ENCODE measurements around the gene EPB41L5. TPM values are rescaled to one million over a fixed set of nuclear protein-coding genes. Genes with fewer than 3 reads are reported as not detected.
"Not testable (repeated sequence)": the region's sequence is repeated elsewhere in the genome, so short reads cannot be mapped to it uniquely, and the experiment has no call there.

The EPB41L5 gene
- total RNA-seq, 1 experiment from 2014 or later = 25.9 TPM

DNA sequence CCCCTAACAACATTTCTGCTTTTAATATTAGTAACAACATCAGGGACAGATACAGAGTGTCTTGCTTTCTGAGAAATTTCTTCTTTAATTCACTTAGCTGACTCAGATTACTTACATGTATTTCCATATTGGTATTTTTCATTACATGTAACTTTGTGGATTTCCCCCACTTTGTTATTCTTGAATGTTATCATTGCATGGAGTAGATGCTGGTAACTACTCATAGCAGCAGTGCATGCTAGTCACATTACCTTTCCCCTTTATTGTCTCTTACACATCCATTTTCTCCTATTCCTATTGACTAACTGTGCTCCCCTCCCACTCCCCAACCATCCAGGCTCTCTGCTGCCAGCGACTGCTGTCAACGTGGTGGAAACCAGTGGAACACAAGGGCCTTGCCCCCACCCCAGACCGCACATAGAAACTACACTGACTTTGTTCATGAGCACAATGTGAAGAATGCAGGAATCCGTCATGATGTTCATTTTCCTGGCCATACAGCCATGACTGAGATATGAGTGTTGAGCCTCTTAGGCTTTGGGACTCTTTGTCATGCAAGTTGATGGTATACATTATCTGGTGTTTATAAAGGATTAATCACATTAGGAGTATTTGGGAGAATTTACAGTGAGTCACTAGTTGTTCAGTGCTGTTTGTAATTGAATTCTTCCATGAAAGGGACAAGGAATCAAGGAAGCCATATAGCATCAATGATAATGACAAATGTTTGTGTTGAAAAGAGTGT lies 91.0 kb downstream of the EPB41L5 start:
- Histone ChIP-seq H3K4me3 (no peak overlapping the region), H3K9me3 (replicated peaks) (no peaks in the 10 kb centered on the region), H3K27ac (no peak overlapping the region), H3K27me3 (no peaks in the 10 kb centered on the region), H3K4me1 (peaks cover 13% of the 10 kb centered on the region), H3K36me3 (no peaks in the 10 kb centered on the region; the same call in none of the 2 replicates)
- DNase-seq = no peak

DNA sequence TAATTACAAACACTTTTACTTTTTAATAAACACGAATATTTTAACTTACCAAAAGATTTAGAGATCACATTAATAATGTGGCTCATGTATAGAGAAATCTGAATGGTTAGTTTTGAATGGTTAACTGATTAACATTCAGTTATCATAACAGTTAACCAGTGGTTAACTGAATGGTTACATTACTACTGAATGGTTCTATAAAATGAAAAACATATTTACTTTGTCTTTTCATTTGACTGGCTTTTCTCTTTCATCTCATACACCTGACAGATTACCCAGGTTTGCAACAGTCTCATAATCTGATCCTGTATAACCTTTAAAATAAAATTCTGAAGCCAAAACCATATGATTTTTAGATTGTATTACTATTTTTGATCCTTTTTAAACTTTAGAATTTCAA lies 91.9 kb downstream of the EPB41L5 start:
- no peak for DNase-seq
- no peak overlapping the region for H3K27ac ChIP-seq

DNA sequence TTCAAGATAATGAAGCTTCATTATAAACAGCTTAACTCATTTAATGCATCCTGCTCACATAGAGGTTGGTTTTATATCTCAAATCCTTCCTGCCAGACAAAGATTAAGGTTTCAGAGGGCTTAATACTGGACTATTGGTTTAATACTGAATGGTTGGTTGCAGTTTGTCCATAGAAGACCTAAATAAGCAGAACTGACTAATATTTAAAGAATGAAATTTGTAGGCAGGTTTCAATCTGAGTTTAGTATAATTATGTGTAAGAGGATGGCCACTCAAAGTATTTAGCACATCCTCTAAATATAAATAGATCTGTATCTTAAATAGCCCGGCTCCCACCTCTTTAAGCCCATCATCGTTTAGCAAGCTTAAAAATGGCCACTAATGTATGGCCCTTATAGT lies 92.5 kb downstream of the EPB41L5 start:
- Histone ChIP-seq H3K27ac (no peak overlapping the region), H3K4me3 (no peak overlapping the region), H3K9me3 (replicated peaks) (no peaks in the 10 kb centered on the region), H3K27me3 (no peaks in the 10 kb centered on the region), H3K36me3 (no peaks in the 10 kb centered on the region; the same call in none of the 2 replicates), H3K4me1 (peaks cover 19% of the 10 kb centered on the region)
- no peak for DNase-seq

More for the DNA sequence above, 91.9 kb downstream of the EPB41L5 start:
- no peaks in the 10 kb centered on the region; the same call in none of the 2 replicates for H3K36me3 ChIP-seq
- no peaks in the 10 kb centered on the region for H3K27me3 ChIP-seq
- peaks cover 19% of the 10 kb centered on the region for H3K4me1 ChIP-seq
- H3K9me3 ChIP-seq (replicated peaks) = no peaks in the 10 kb centered on the region
- no peak overlapping the region for H3K4me3 ChIP-seq

DNA sequence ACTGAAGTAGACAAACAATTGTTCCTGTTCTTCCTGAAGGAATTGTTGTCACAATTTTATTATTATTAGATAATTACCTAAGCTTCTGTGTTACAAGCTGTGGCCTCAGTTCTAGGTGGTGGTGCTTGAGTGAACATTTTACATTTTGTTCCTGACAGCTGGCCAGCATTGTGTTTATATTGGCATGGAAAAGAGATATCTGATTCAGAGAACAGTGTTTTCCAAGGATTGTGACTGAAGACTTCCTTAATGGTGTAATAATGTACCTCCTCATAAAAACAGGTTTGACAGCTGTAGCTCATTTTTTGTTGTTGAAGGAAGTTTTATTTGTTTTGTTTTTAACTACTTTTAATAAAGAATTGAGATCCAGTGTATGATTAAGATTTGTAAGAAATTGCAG lies 95.2 kb downstream of the EPB41L5 start:
- no peak overlapping the region for H3K27ac ChIP-seq

DNA sequence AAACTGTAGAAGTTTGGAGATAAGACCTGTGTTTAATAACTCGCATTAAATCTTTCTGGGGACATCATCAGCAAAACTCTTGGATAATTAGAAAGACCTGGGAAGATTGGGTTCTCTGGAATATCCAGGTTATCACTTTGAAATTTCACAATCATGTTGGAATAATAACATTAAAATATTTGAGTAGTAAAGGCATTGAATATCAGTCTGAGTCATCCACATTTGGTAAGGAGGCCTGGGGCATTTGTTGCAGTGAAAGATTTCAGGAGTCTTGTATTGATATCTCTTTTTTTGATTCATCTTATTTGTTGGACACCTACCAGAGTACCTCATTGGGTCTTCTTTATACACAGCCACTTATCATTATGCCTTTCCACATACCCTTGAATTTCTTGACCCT lies 95.9 kb downstream of the EPB41L5 start:
- no peaks in the 10 kb centered on the region for H3K9me3 ChIP-seq (replicated peaks)
- no peaks in the 10 kb centered on the region; the same call in 1 of the 2 replicates for H3K36me3 ChIP-seq
- H3K4me3 ChIP-seq = no peak overlapping the region
- H3K27ac ChIP-seq = no peak overlapping the region
- no peaks in the 10 kb centered on the region for H3K27me3 ChIP-seq
- no peak for DNase-seq
- peaks cover 19% of the 10 kb centered on the region for H3K4me1 ChIP-seq

More for the DNA sequence above, 95.2 kb downstream of the EPB41L5 start:
- Histone ChIP-seq H3K27me3 (no peaks in the 10 kb centered on the region), H3K36me3 (no peaks in the 10 kb centered on the region; the same call in 1 of the 2 replicates), H3K4me3 (no peak overlapping the region), H3K9me3 (replicated peaks) (no peaks in the 10 kb centered on the region), H3K4me1 (peaks cover 19% of the 10 kb centered on the region)
- peak; percentile 6 to 68 for DNase-seq

DNA sequence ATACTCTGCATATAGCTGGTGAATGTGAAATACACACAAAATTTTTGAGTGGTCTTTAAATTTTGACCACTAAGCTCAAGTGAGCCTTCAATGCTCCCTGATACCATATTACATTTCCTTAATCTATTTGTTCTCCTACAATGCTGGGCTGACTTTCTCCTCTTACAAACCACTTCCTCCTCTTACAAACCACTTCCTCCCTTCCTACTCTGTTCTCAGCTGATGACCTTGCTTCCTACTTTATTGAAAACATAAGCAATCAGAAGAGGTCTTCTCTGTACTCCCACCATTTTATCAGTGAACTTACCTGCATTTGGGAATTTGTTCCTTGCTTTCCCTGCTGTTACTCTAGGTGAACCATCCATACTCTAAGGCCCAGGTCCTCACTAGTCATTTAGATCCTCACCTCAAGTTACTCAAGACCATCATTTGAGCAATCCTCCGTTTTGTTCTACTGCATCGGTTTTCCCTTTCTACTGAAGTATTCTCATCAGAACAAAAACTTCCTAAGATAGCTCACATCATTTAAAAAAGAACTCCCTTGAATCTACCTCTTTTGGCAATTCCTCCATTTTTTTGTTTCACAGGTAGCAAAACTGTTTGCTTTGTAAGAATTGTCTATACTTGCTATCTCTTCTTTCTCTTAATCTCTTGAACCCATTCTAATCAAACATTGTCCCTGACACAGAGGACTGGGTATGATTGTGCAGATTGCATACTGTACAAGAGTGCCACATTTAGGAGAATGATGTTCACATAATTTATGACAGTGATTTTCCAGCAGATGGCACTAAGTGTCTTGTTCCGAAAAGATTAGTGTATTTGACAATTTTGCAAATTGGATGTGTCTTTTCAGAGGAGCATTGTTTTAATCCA lies 96.5 kb downstream of the EPB41L5 start:
- peaks cover 19% of the 10 kb centered on the region for H3K4me1 ChIP-seq
- DNase-seq = peak in 1 of 2 experiments; percentile 46
- no peaks in the 10 kb centered on the region for H3K9me3 ChIP-seq (replicated peaks)
- H3K27me3 ChIP-seq = no peaks in the 10 kb centered on the region
- no peak overlapping the region for H3K27ac ChIP-seq
- H3K36me3 ChIP-seq = no peaks in the 10 kb centered on the region; the same call in 1 of the 2 replicates
- H3K4me3 ChIP-seq = no peak overlapping the region

DNA sequence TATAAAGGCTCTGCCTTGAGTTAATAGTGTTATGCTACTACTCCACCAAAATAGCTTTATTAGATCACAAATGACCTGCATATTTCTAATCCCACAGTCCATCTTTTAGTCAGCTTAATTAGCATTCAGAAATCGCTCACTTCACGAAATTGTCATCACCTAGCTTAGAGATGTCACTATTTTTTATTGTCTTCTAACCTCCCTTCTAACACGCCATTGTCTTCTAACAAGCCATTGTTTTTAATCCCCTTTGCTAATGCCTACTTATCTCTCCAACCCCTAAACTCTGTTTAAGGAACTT lies 97.1 kb downstream of the EPB41L5 start:
- H3K36me3 ChIP-seq = no peaks in the 10 kb centered on the region

DNA sequence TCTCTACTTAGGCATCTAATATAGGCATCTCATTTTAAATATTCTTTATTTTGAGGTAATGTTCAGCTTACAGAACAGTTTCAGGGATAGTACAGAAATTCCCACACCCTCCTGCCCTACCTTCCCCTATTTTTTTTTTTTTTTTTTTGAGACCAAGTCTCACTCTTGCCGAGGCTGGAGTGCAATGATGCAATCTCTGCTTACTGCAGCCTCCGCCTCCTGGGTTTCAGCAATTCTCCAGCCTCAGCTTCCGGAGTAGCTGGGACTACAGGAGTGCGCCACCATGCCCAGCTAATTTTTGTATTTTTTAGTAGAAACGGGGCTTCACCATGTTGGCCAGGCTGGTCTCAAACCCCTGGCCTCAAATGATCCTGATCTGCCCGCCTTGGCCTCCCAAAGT lies 97.6 kb downstream of the EPB41L5 start:
- Histone ChIP-seq H3K27me3 (no peaks in the 10 kb centered on the region), H3K4me3 (no peak overlapping the region), H3K9me3 (replicated peaks) (no peaks in the 10 kb centered on the region), H3K27ac (no peak overlapping the region), H3K4me1 (peaks cover 19% of the 10 kb centered on the region), H3K36me3 (no peaks in the 10 kb centered on the region)
- no peak for DNase-seq

More for the DNA sequence above, 97.1 kb downstream of the EPB41L5 start:
- Histone ChIP-seq H3K27me3 (no peaks in the 10 kb centered on the region), H3K4me3 (no peak overlapping the region), H3K27ac (no peak overlapping the region), H3K4me1 (peaks cover 19% of the 10 kb centered on the region), H3K9me3 (replicated peaks) (no peaks in the 10 kb centered on the region)
- no peak for DNase-seq

DNA sequence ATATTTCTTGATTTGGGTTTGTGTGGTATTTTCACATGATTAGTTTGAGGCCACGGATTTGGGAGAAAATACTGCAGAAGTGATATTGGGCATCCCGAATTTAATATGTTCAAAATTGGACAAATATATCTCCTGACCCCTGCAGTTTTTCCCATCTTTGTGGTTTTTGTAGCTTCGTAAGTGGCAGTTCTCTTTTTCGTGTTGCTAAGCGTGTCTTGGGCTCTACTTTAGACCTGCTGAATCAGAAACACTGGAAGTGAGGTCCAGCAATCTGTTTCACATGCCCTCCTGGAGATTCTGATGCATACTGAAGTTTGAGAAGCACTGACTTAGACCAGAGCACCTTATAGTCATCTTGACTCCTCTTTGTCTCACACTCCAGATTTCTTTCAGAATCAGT lies 98.3 kb downstream of the EPB41L5 start:
- DNase-seq = no peak
- H3K36me3 ChIP-seq = no peaks in the 10 kb centered on the region
- H3K9me3 ChIP-seq (replicated peaks) = no peaks in the 10 kb centered on the region
- H3K27ac ChIP-seq = no peak overlapping the region
- peaks cover 19% of the 10 kb centered on the region for H3K4me1 ChIP-seq
- H3K27me3 ChIP-seq = no peaks in the 10 kb centered on the region
- no peak overlapping the region for H3K4me3 ChIP-seq

DNA sequence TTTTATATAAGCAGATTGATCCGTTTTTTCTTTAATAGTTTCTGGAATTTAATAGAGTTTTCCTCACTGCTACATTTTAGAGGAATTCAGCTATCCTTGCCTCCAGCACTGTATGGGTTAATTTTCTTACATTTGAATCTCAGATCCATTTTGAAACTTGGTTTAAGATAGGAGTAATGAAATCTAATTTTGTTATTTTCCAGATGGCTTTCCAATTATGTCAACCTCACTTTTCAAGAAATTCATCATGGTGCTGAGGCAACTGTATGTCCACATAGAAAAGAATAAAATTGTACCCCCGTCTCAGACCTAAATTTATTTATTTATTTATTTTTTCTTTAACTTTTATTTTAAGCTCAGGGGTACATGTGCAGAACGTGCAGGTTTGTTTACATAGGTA lies 105.1 kb downstream of the EPB41L5 start:
- H3K36me3 ChIP-seq = 0 out of 2 replicates have a peak, but pooled peaks cover 5% of the 10 kb centered on the region
- no peaks in the 10 kb centered on the region; the same call in 1 of the 2 replicates for H3K9me3 ChIP-seq (replicated peaks)
- no peak overlapping the region for H3K27ac ChIP-seq
- no peak for DNase-seq
- H3K27me3 ChIP-seq = no peaks in the 10 kb centered on the region
- H3K4me1 ChIP-seq = no peaks in the 10 kb centered on the region
- no peak overlapping the region for H3K4me3 ChIP-seq

DNA sequence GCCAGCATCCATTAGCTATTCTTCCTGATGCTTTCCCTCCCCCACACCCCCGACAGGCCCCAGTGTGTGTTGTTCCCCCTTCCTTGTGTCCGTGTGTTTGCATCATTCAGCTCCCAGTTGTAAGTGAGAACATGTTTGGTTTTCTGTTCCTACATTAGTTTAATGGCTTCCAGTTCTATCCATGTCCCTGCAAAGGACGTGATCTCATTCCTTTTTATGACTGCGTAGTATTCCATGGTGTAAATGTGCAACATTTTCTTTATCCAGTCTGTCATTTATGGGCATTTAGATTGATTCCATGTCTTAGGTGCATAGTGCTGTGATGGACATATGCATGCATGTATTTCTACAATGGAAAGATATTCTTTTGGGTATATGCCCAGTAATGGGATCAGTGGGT lies 105.6 kb downstream of the EPB41L5 start:
- H3K4me1 ChIP-seq = no peaks in the 10 kb centered on the region
- H3K9me3 ChIP-seq (replicated peaks) = no peaks in the 10 kb centered on the region; the same call in 1 of the 2 replicates
- H3K36me3 ChIP-seq = 0 out of 2 replicates have a peak, but pooled peaks cover 5% of the 10 kb centered on the region
- H3K27ac ChIP-seq = no peak overlapping the region
- no peak overlapping the region for H3K4me3 ChIP-seq
- no peak for DNase-seq
- H3K27me3 ChIP-seq = no peaks in the 10 kb centered on the region

DNA sequence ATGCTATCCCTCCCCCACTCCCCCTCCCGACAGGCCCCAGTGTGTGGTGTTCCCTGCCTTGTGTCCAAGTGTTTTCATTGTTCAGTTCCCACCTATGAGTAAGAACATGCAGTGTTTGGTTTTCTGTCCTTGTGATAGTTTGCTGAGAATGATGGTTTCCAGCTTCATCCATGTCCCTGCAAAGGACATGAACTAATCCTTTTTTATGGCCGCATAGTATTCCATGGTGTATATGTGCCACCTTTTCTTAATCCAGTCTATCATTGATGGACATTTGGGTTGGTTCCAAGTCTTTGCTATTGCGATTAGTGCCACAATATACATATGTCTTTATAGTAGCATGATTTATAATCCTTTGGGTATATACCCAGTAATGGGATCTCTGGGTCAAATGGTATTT lies 108.5 kb downstream of the EPB41L5 start:
- H3K4me1 ChIP-seq; H3K4me3 ChIP-seq; H3K27ac ChIP-seq; H3K27me3 ChIP-seq; H3K9me3 ChIP-seq (replicated peaks); H3K36me3 ChIP-seq; DNase-seq: not testable (repeated sequence)

DNA sequence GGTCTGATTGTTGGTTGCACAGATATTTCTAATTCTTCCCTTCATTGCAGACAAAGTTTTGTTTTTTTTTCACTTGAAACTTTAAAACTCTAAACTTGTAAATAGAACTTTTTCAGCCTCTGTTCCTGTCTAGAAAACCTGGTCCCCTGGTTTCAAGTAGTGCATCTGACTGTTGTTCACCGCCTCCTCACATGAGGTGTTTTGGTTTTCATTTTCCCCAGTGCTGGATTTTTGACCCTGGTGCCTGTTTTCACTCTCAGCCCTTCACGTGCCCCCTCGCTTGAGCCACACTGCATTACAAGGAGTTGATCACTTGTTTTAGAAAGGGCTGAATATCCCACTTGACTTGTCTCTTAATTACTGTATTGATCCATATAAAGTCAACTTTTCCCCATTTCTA lies 110.2 kb downstream of the EPB41L5 start:
- H3K36me3 ChIP-seq = 0 out of 2 replicates have a peak, but pooled peaks cover 5% of the 10 kb centered on the region
- H3K4me1 ChIP-seq = no peaks in the 10 kb centered on the region
- H3K27ac ChIP-seq = no peak overlapping the region
- no peaks in the 10 kb centered on the region; the same call in 1 of the 2 replicates for H3K9me3 ChIP-seq (replicated peaks)
- no peak for DNase-seq
- no peaks in the 10 kb centered on the region for H3K27me3 ChIP-seq
- H3K4me3 ChIP-seq = no peak overlapping the region

DNA sequence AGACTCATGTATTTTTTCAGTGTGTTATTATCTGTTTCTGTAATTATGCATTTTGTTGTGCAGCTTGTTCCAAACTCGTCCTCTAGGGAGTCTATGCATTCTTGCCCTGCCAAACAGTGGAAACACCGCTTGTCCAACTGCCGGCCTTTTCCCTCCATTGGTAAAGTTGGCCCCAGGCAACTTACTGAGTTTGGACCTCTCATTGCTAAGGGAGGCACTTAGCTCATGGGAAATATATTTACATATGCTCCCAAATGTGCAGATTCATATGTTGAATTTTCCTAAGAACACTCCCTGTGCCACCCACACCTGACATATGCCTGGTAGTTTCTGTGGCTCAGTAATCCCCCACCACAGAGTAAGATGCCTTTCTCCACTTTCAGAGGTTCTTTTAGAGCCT lies 112.3 kb downstream of the EPB41L5 start:
- DNase-seq = no peak
- Histone ChIP-seq H3K4me3 (no peak overlapping the region), H3K9me3 (replicated peaks) (no peaks in the 10 kb centered on the region; the same call in 1 of the 2 replicates), H3K36me3 (no peaks in the 10 kb centered on the region), H3K27me3 (no peaks in the 10 kb centered on the region), H3K4me1 (no peaks in the 10 kb centered on the region), H3K27ac (no peak overlapping the region)

DNA sequence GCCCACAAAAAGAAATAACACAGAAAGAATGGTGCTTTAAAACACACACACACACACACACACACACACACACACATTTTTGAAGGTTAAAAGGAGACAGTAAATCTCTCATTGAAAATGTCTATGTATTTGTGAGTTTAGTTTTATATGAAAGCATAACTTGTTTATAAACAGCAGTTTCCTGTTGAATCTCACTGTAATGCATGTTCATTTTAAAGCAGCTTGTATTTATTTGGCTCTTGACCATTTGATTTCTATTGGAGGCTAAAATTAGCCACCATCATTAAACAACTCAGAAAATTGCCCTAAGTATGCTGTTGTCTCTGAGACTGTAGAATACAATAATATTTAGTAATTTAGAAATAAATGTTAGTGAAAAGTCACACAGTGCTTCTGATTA lies 115.3 kb downstream of the EPB41L5 start:
- Histone ChIP-seq H3K4me1 (no peaks in the 10 kb centered on the region), H3K27me3 (no peaks in the 10 kb centered on the region), H3K27ac (no peak overlapping the region), H3K4me3 (no peak overlapping the region), H3K36me3 (no peaks in the 10 kb centered on the region; the same call in 1 of the 2 replicates), H3K9me3 (replicated peaks) (no peaks in the 10 kb centered on the region)
- DNase-seq = no peak
